ENCODE measurements around the gene KATNAL2. TPM values are rescaled to one million over a fixed set of nuclear protein-coding genes. Genes with fewer than 3 reads are reported as not detected.

The KATNAL2 gene
- polyA plus RNA-seq, 1 donor (not counting 4 experiments of a cell fraction or from before 2014, with no cell fraction given), result 1.1 TPM

DNA sequence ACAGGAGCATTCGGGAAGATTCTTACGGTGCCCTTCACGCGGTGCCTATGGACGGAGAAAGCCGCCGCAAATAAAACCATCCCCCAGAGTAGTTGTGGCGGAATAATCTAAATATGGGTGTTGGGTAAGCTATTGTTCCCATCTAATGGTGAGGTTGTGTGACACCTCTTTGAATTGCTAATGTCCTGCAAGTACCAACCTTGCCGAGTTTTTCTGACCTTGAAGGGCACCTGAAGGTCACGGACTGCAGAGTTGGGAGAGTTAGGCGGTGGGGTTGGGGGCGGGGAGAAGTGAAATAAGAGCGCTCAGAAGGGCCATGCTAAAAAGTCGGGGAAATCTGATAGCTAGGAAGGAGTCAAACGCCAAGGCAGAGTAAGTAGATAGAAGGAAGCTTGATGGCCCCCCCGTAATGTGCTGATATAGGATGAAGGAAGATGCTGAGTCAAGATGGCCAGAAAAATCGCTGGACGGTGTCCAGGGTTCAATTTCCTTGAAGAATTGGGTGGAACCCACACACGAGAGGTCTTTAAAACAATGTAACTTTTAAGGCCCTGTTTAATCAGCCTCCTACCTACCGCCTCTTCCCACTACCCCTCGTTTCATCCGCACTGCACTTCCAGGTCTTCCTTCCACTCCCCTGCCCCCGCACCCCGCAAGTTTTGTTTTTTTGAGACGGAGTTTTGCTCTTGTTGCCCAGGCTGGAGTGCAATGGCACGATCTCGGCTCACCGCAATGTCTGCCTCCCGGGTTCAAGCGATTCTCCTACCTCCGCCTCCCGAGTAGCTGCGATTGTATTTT, 600 bp downstream of the KATNAL2 start:
- Histone ChIP-seq H3K4me3 (ENCODE audit: control insufficient read depth in 2 of 3, extremely low read depth in 1 of 3, insufficient read depth in 2 of 3, low read depth in 1 of 3, low read length in 3 of 3) (peak overlapping the region; percentile 71 to 96 (median 93)), H4K20me1 (ENCODE audit: control insufficient read depth, extremely low read depth, insufficient read depth, low read length) (no peaks in the 10 kb centered on the region), H3K4me2 (ENCODE audit: control insufficient read depth, extremely low read depth, insufficient read depth, low read depth, low read length) (peak overlapping the region; percentile 59), H3K9me3 (ENCODE audit: control insufficient read depth, low read depth, low read length) (no peaks in the 10 kb centered on the region), H3K36me3 (ENCODE audit: control insufficient read depth in 2 of 2, extremely low read depth in 1 of 2, insufficient read depth in 2 of 2, low read length in 2 of 2) (no peaks in the 10 kb centered on the region), H3K4me1 (ENCODE audit: control insufficient read depth, extremely low read depth, insufficient read depth, low read length) (no peaks in the 10 kb centered on the region), H3K27me3 (ENCODE audit: control insufficient read depth, extremely low read depth, insufficient read depth, low read length) (no peaks in the 10 kb centered on the region), H3K9me1 (ENCODE audit: control insufficient read depth, extremely low read depth, insufficient read depth, low read length) (no peaks in the 10 kb centered on the region), H3K27ac (ENCODE audit: control insufficient read depth, insufficient read depth, low read length) (no peak overlapping the region), H3K79me2 (ENCODE audit: control insufficient read depth, insufficient read depth, low read length) (peaks cover 36% of the 10 kb centered on the region), H2AFZ (ENCODE audit: control insufficient read depth, low read length) (peak overlapping the region; percentile 87), H3K9ac (ENCODE audit: control insufficient read depth, extremely low read depth, insufficient read depth, low read length) (peak overlapping the region; percentile 91)
- DNase-seq (ENCODE audit: low read depth, low spot score) (no peak), FAIRE-seq (no peak)
- TF ChIP-seq EZH2 (IDR thresholded peaks at IDR 0.05; ENCODE audit: low read length), result no peak
- TF ChIP-seq, protein P1, sequence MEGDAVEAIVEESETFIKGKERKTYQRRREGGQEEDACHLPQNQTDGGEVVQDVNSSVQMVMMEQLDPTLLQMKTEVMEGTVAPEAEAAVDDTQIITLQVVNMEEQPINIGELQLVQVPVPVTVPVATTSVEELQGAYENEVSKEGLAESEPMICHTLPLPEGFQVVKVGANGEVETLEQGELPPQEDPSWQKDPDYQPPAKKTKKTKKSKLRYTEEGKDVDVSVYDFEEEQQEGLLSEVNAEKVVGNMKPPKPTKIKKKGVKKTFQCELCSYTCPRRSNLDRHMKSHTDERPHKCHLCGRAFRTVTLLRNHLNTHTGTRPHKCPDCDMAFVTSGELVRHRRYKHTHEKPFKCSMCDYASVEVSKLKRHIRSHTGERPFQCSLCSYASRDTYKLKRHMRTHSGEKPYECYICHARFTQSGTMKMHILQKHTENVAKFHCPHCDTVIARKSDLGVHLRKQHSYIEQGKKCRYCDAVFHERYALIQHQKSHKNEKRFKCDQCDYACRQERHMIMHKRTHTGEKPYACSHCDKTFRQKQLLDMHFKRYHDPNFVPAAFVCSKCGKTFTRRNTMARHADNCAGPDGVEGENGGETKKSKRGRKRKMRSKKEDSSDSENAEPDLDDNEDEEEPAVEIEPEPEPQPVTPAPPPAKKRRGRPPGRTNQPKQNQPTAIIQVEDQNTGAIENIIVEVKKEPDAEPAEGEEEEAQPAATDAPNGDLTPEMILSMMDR (optimal IDR thresholded peaks at IDR 0.05 in 1 of 3, IDR thresholded peaks at IDR 0.05 in 1 of 3, conservative IDR thresholded peaks at IDR 0.05 in 1 of 3; ENCODE audit: extremely low read depth in 1 of 3, insufficient read depth in 2 of 3, low read length in 3 of 3), result no peak
- dilution Hi-C loops (cut with MboI; ENCODE audit: extremely low pct_ligation_motif_present, low sequenced_read_pairs), result no loop called here

DNA sequence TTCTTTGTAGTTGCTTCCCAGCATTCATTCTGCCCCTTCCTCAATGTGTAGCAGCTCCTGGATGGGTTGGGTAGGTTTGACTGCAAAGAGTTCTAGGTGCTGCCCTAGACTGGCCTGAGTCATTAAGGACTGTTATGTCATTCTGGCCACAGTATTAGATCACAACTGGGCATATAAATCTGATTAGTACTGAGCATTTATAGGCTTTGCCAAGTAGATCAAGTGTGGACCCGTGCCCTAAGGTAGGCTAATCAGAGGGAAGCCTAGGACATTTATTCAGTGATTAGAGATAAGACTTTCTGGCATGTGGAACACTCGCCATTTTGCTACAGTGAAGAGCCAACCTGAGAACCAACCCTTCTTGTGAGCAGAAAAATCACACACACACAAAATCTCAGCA, 2.7 kb downstream of the KATNAL2 start:
- Histone ChIP-seq H3K27ac (ENCODE audit: control insufficient read depth, insufficient read depth, low read length) (no peak overlapping the region), H3K9me1 (ENCODE audit: control insufficient read depth, extremely low read depth, insufficient read depth, low read length) (no peaks in the 10 kb centered on the region), H3K9ac (ENCODE audit: control insufficient read depth, extremely low read depth, insufficient read depth, low read length) (no peak overlapping the region), H3K4me1 (ENCODE audit: control insufficient read depth, extremely low read depth, insufficient read depth, low read length) (no peaks in the 10 kb centered on the region), H3K4me3 (ENCODE audit: control insufficient read depth in 2 of 3, extremely low read depth in 1 of 3, insufficient read depth in 2 of 3, low read depth in 1 of 3, low read length in 3 of 3) (no peak overlapping the region), H2AFZ (ENCODE audit: control insufficient read depth, low read length) (no peak overlapping the region), H4K20me1 (ENCODE audit: control insufficient read depth, extremely low read depth, insufficient read depth, low read length) (no peaks in the 10 kb centered on the region), H3K79me2 (ENCODE audit: control insufficient read depth, insufficient read depth, low read length) (peaks cover 16% of the 10 kb centered on the region), H3K27me3 (ENCODE audit: control insufficient read depth, extremely low read depth, insufficient read depth, low read length) (no peaks in the 10 kb centered on the region), H3K4me2 (ENCODE audit: control insufficient read depth, extremely low read depth, insufficient read depth, low read depth, low read length) (no peak overlapping the region), H3K36me3 (ENCODE audit: control insufficient read depth in 2 of 2, extremely low read depth in 1 of 2, insufficient read depth in 2 of 2, low read length in 2 of 2) (no peaks in the 10 kb centered on the region), H3K9me3 (ENCODE audit: control insufficient read depth, low read depth, low read length) (no peaks in the 10 kb centered on the region)
- DNase-seq (ENCODE audit: low read depth, low spot score) (no peak), FAIRE-seq (no peak)
- TF ChIP-seq, protein P1 (optimal IDR thresholded peaks at IDR 0.05 in 1 of 3, IDR thresholded peaks at IDR 0.05 in 1 of 3, conservative IDR thresholded peaks at IDR 0.05 in 1 of 3; ENCODE audit: extremely low read depth in 1 of 3, insufficient read depth in 2 of 3, low read length in 3 of 3), result no peak
- TF ChIP-seq EZH2 (IDR thresholded peaks at IDR 0.05; ENCODE audit: low read length), result no peak
- dilution Hi-C loops (cut with MboI; ENCODE audit: extremely low pct_ligation_motif_present, low sequenced_read_pairs), result no loop called here
